ENCODE results near the gene CLCN6.

CLCN6 gene

GRCh38 chr1:11833900-11834299 is 27.9 kb downstream of the CLCN6 start:
- TF ChIP-seq EZH2phosphoT487 (IDR thresholded peaks at IDR 0.05; ENCODE audit: low read length), result no peak
- no peak for TF ChIP-seq CTCF (IDR thresholded peaks at IDR 0.05; ENCODE audit: low read length)
- TF ChIP-seq EZH2 (optimal IDR thresholded peaks at IDR 0.05; ENCODE audit: low read depth, low read length), result no peak
- no peak for DNase-seq
- no peak overlapping the region for H3K9ac ChIP-seq (ENCODE audit: low read length)
- no peaks in the 10 kb centered on the region for H3K9me3 ChIP-seq (replicated peaks; ENCODE audit: insufficient read depth, low read length)
- no peaks in the 10 kb centered on the region for H3K27me3 ChIP-seq (replicated peaks; ENCODE audit: insufficient read depth, low read length)
- no peaks in the 10 kb centered on the region for H3F3A ChIP-seq (ENCODE audit: insufficient read depth, low read length)
- H3K27ac ChIP-seq (ENCODE audit: low read length), result no peak overlapping the region
- H3K9me2 ChIP-seq (replicated peaks; ENCODE audit: insufficient read depth, low read length), result no peaks in the 10 kb centered on the region
- no peak overlapping the region for H3K4me2 ChIP-seq (ENCODE audit: low read depth, low read length)
- no peak overlapping the region for H2AFZ ChIP-seq (ENCODE audit: low read length)
- H4K20me1 ChIP-seq (ENCODE audit: insufficient read depth, low read length), result no peaks in the 10 kb centered on the region
- no peaks in the 10 kb centered on the region for H3K36me3 ChIP-seq (replicated peaks; ENCODE audit: insufficient read depth, low read length)
- no peaks in the 10 kb centered on the region for H3K79me2 ChIP-seq (ENCODE audit: low read length)
- no peaks in the 10 kb centered on the region for H3K4me1 ChIP-seq (ENCODE audit: low read length)
- no peak overlapping the region for H3K4me3 ChIP-seq (ENCODE audit: low read length)

GRCh38 chr1:11835441-11836225 is 29.6 kb downstream of the CLCN6 start:
- no peak overlapping the region for H3K27ac ChIP-seq (ENCODE audit: low read length)
- no peak overlapping the region for H3K9ac ChIP-seq (ENCODE audit: low read length)
- H3K27me3 ChIP-seq (replicated peaks; ENCODE audit: insufficient read depth, low read length), result no peaks in the 10 kb centered on the region
- no peaks in the 10 kb centered on the region for H3K79me2 ChIP-seq (ENCODE audit: low read length)
- no peaks in the 10 kb centered on the region for H4K20me1 ChIP-seq (ENCODE audit: insufficient read depth, low read length)
- H3F3A ChIP-seq (ENCODE audit: insufficient read depth, low read length), result no peaks in the 10 kb centered on the region
- H3K36me3 ChIP-seq (replicated peaks; ENCODE audit: insufficient read depth, low read length), result no peaks in the 10 kb centered on the region; the same call in 1 of the 2 replicates
- H3K4me3 ChIP-seq (ENCODE audit: low read length), result no peak overlapping the region
- H3K9me2 ChIP-seq (replicated peaks; ENCODE audit: insufficient read depth, low read length), result no peaks in the 10 kb centered on the region
- no peaks in the 10 kb centered on the region for H3K4me1 ChIP-seq (ENCODE audit: low read length)
- no peaks in the 10 kb centered on the region for H3K9me3 ChIP-seq (replicated peaks; ENCODE audit: insufficient read depth, low read length)
- H3K4me2 ChIP-seq (ENCODE audit: low read depth, low read length), result no peak overlapping the region
- TF ChIP-seq EZH2phosphoT487 (IDR thresholded peaks at IDR 0.05; ENCODE audit: low read length) (no peak), CTCF (IDR thresholded peaks at IDR 0.05; ENCODE audit: low read length) (no peak), EZH2 (optimal IDR thresholded peaks at IDR 0.05; ENCODE audit: low read depth, low read length) (no peak)
- H2AFZ ChIP-seq (ENCODE audit: low read length), result no peak overlapping the region
- no peak for DNase-seq

GRCh38 chr1:11836955-11837766 is 31.2 kb downstream of the CLCN6 start:
- Histone ChIP-seq H3K36me3 (replicated peaks; ENCODE audit: insufficient read depth, low read length) (no peaks in the 10 kb centered on the region; the same call in 1 of the 2 replicates), H3K27ac (ENCODE audit: low read length) (no peak overlapping the region), H2AFZ (ENCODE audit: low read length) (no peak overlapping the region), H3K4me3 (ENCODE audit: low read length) (no peak overlapping the region), H3K4me1 (ENCODE audit: low read length) (no peaks in the 10 kb centered on the region), H3F3A (ENCODE audit: insufficient read depth, low read length) (no peaks in the 10 kb centered on the region), H3K4me2 (ENCODE audit: low read depth, low read length) (no peak overlapping the region), H3K27me3 (replicated peaks; ENCODE audit: insufficient read depth, low read length) (no peaks in the 10 kb centered on the region), H3K9me2 (replicated peaks; ENCODE audit: insufficient read depth, low read length) (no peaks in the 10 kb centered on the region), H3K9me3 (replicated peaks; ENCODE audit: insufficient read depth, low read length) (no peaks in the 10 kb centered on the region), H3K9ac (ENCODE audit: low read length) (no peak overlapping the region), H3K79me2 (ENCODE audit: low read length) (no peaks in the 10 kb centered on the region), H4K20me1 (ENCODE audit: insufficient read depth, low read length) (no peaks in the 10 kb centered on the region)
- DNase-seq, result no peak
- no peak for TF ChIP-seq CTCF (IDR thresholded peaks at IDR 0.05; ENCODE audit: low read length)
- TF ChIP-seq EZH2 (optimal IDR thresholded peaks at IDR 0.05; ENCODE audit: low read depth, low read length), result no peak
- no peak for TF ChIP-seq EZH2phosphoT487 (IDR thresholded peaks at IDR 0.05; ENCODE audit: low read length)

Data from MM.1S (cell line).